ENCODE measurements around the gene ITGA7.

DNA sequence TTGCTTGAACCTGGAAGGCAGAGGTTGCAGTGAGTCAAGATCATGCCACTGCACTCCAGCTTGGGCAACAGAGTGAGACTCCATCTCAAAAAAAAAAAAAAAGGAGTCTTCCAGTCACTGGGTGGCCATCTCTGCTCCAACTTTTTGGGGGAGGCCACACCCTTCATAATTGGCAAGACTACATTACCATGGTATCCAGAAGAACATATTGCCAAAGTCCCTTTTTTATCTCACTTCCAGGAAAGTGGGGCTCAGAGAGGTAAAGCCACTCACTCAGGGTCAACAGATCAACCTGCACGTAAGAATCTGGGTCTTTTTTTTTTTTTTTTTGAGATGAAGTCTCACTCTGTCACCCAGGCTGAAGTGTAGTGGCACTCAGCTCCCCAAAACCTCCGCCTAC lies 26.2 kb upstream of the ITGA7 start:
- no peak for TF ChIP-seq POLR2A (IDR thresholded peaks at IDR 0.05)
- TF ChIP-seq, protein P1, sequence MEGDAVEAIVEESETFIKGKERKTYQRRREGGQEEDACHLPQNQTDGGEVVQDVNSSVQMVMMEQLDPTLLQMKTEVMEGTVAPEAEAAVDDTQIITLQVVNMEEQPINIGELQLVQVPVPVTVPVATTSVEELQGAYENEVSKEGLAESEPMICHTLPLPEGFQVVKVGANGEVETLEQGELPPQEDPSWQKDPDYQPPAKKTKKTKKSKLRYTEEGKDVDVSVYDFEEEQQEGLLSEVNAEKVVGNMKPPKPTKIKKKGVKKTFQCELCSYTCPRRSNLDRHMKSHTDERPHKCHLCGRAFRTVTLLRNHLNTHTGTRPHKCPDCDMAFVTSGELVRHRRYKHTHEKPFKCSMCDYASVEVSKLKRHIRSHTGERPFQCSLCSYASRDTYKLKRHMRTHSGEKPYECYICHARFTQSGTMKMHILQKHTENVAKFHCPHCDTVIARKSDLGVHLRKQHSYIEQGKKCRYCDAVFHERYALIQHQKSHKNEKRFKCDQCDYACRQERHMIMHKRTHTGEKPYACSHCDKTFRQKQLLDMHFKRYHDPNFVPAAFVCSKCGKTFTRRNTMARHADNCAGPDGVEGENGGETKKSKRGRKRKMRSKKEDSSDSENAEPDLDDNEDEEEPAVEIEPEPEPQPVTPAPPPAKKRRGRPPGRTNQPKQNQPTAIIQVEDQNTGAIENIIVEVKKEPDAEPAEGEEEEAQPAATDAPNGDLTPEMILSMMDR (IDR thresholded peaks at IDR 0.05) = no peak
